Measurements from ENCODE around the gene TSSK2.

TSSK2 gene

DNA sequence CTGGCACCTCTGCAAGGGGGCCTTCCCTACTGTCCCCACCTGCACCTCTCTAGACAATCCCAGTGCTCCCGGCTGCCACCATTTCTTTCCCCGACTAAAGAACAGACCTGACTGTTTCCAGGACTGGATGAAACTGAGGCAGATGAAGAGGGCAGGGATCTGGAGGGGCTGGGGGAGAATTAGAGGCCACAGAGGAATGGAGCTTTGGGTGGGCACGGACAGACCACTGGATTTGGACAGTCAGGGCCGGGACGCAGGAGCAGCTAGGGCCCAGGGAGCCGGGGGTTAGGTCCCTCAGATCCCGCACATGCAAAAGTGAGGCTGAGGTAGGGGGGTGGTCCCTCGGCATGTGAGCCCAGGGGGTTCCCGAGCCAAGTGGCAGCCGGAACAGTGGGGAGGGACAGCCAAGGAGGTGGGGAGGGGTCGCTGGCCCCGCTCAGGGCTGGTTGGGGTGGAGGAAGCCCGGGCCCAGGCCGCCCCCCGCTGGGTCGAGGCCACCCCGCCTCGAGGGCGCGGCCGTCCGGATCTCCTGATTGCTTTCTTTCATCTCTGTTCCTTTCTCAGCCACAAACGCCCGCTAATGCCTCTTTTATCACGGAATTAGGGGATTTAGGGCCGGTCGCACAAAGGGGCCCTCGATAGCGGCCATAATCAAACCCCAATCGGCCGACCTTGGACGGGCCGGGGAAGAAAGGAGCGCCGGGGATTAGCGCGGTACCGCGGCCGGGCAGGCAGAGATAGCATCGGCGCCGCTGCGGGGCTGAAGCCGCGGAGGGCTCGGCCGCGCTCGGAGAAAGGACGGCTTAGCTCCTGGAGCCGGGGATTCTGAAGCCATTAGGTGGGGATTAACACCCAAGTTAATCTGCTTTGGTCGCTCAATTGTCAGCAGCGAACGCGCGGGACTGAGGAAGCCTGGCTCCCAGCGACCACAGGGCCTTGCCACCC, 38.2 kb downstream of the TSSK2 start:
- DNase-seq (ENCODE audit: low read depth in 2 of 2): no peak

DNA sequence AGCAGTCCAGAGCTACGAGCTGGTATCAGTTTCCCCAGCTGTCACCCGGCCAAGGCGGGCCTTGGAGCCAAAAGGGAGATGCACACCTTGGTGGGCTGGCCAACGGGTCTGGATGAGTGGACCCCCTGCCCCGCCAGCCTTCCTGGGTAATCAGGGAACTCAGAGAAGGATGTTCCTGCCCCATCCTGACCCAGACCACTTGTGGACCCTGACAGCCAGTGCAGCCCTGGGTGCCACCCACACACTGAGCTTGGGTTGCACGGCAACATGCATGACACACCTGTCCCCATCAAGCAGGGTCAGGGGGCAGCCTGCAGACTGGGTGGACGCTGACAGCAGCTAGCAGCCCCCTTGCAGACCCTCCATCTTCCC, 38.8 kb downstream of the TSSK2 start:
- no peak for DNase-seq (ENCODE audit: low read depth in 2 of 2)

DNA sequence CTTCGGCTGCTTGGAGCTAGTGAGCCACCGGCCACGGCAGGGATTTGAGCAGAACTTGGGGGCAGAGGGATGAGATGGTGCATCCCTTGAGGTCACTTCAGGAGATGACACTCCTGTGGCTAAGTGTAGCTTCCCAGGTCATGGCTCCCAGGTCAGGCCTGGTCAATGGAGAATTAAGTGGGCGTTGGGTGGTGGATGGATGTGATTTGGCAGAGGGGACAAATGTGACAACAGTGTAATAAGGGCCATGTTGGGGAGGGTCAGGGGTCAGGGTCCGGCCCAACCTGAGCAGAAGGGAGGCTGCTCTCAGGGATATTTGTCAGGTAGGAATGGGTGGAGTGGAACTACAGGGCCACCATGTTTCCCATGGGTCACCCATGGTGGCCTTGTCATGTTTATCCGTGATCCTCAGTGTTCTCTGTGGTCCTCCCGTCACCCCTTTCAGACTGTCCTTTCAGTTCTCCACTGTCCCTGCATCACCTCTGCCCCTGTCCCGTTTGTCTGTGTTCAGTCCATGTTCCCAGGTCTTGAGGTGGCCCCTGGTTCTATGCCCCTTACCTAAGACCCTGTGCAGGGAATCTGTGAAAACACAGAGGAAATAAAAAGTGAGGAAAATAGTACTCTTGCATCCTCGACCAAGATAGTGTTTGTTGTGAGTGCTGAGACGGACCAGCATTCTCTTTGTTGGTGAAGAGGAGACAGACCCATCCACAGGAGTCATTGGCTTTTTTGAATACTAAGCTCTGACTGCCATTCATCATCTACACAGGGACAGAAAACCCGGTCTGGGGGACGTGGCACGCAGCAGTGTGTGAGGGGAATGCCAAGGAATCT, 41.3 kb downstream of the TSSK2 start:
- DNase-seq (ENCODE audit: low read depth in 2 of 2): no peak

DNA sequence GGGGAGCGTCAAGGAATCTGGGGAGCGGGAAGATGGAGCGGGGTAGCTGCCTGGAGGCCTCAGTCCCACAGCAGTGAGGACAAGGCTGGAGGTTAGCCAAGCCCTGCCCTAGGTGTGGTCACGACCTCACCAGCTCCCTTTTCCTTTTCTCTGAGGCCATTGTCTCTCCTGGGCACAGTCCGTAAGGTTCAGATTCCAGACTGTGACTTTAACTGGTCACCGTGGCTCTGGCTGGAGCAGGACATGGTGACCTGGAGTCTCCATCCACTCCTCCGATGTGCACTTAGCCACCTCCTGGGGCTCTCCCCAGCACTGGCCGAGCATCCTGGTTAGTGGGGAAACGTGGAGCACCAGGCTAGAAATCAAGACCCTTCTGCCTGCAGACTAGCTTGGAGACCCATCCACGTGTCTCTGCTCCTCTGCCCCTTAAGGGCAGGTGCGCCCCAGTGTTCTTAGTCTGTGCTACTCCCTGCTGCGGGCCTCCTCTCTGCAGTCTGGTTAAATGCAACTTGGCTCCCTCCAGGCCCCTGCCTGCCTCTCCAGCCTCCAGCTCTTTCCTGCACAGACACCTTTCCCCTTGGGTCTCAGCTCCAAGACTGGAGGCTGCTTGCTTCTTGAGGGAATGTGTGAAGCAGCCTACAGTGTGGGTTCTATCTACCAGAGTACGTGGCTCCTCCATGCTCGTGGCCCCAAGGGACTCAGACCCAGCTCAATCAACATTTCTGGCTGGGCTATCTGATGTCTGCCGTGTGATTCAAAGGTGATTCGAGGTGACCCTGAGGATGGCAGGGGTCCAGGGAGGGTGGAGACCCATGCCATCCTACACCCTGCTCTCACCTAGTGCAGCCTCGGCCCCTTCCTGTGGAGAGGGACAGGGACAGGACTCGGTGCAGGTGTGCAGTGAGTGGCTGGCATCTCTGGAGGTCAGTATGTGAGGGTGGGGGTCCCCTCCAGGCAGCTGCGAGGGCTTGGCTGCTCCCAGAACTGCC, 42.2 kb downstream of the TSSK2 start:
- DNase-seq (ENCODE audit: low read depth in 2 of 2): no peak

DNA sequence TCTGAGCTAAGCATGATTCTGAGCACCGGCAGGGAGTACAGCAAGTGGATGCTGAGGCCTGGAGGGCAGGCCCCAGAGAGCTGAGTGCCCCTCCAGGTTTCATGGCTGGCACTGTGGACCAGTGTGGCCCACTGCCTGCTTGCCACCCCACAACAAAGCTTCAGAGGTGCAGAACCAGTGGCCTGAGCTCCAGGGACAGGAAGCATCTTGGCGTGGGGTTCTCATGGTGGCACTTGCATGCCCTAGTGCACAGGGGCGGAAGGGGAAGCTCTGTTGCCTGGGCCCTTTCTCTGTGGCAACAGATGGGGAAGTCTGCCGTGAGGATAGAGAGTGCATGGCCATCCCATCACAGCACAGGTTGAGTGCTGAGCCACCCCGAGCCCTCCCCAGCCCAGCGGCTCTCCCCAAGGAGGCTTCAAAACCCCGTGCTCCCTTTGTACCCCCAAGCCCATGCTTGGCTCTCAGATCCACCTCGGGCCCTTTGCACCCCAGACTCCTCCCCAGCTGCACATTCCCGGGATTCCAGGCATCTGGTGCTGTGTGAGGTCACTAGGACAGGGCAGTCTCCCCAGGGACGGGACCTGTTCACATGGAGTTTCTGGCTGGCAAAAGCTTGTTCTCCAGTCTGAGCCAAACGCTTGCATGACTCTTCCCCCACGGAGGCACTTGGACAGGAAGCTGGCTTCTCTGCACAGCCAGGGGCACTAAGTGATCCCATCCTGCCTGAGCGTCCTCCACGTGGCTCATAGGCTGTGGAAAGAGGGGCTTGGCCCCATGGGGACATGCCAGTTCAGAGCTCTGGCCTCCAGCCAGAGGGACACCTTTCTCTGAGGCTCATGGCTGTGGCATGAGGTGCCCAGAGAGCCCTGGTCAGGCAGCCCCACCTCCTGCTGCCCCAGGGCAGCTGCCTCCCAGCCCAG, 43.3 kb downstream of the TSSK2 start:
- no peak for DNase-seq (ENCODE audit: low read depth in 2 of 2)

DNA sequence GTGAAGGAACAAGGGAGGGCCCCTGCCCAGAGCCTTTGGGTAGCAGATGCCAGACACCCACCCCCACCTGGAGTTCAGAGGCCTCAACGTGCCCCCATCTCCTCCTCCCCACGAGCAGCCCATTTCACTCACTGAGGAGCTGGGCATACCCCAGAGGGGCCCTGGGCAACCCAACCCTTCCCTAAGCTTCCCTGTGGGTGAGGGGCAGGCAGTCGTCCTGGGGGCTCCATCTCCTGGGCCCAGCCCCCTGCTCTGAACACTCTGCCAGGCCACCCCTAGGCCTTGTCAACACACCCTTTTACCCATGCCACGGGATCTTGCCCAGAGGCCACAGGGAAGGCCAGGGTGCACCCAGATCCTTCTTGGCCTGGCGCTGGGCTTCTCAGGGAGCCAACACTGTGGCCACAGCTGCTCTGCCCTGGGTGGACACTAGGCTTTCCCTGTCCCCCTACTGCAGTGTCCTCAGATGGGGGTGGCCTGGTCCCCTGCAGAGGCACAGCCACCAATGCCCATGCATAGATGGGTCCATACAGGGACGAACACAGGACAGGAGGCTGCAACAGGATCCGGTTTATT, 44.0 kb downstream of the TSSK2 start:
- DNase-seq (ENCODE audit: low read depth in 2 of 2): no peak

DNA sequence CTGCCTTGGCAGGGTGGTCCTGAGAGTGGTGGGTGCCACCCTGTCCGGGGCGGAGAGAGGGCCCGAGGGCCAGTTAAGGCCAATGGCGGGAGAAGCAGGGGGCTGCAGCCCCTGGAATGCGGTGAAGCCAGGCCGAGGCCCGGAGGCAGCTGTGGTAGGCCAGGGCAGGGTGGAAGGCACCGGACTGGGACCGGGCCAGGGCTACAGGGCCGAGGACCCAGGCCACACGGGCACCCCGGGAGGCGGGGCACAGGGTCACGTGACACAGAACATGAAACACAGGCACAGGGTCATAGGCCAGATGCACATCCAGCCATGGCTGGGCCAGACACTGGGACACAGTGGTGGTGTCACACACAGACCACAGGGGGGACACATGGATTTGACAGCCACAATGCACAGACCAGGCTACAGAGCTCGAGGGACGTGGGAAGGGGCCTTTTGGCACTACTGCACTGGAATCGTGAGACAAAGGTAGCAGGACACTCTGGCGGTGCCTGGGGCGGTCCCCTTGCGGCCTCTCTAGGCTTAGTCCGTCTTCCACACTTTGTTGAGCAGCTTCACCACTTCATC, 44.6 kb downstream of the TSSK2 start:
- no peak for DNase-seq (ENCODE audit: low read depth in 2 of 2)

DNA sequence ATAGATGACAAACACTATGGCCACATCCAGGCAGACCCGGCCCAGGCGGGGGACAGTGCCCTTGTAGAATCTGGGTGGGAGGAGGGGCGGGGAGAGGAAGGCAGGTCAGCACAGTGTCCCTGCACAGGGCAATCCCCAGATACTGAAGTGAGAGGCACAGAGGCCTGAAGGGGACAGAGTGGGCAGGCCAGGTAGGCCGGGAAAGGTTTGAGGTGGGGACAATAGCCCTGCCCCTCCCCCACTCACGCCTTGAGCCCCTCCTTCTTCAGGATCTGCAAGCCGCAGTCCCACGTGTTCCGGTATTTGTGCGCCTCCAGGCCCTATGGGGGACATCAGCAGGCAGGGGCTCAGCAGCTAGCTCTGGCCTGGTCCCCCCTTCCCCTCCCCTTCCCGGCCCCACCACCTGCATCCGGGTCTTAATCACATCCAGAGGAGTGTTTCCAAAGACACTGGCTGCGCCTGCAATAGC, 45.1 kb downstream of the TSSK2 start:
- DNase-seq (ENCODE audit: low read depth in 2 of 2): no peak

DNA sequence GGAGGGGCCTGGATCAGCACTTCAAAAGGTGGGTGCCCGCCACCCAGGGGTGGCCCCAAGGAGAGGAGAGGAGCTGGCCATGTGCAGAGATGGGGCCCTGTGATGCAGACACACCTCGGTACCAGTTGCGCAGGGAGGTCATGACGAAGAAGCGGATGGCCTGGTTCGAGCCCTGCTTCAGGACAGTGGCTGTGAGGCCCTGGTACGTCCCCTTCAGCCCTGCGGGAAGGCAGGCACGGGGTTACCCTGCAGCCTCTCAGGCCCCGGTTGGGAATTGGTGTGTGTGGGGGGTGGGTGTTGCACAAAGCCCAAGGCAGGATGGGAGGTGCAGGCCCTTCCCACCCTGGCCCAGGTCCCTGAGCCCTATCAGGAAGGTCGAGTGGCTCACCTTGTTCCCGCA, 45.6 kb downstream of the TSSK2 start:
- no peak for DNase-seq (ENCODE audit: low read depth in 2 of 2)

DNA sequence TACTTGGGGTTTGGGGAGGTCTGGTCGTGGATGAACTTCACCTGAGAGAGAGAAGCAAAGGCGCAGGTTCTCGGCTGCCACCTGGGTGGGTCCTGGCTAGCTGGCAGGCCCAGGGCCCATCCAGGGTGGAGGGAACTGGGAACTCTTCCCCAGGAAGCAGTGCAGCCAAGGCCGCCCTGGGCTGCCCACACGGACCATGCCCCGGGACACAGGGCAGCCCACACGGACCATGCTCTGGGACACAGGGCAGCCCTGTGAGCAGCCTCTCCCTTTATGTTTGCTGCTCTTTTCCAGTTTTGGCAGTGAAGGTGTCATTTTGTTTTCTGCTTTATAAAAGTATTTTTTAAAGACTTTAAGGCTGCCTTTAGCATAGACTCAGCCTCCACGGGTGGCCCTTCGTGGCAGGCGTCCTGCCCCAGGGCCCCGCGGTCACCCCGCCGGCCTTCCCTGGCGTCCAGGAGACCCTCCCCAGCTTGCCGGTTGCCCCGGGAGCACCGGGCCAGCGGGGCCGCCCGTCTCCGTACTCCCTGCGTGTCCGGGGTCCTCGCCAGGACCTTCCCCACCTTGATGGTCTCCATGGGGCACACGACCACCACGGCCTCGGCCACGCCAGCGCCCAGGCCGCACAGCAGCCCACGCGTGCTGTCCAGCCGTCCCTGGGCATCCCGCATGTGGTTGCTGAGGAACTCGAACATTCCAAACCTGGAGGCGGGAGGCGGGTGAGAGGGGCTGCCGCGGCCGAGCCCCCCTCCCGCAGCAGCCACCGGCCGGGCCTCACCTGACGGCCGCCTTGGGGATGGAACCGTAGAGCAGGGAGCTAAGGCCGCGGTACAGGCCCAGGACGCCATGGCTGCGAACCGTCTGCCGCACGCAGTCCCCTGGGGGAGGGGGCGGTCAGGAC, 46.3 kb downstream of the TSSK2 start:
- no peak for DNase-seq (ENCODE audit: low read depth in 2 of 2)

DNA sequence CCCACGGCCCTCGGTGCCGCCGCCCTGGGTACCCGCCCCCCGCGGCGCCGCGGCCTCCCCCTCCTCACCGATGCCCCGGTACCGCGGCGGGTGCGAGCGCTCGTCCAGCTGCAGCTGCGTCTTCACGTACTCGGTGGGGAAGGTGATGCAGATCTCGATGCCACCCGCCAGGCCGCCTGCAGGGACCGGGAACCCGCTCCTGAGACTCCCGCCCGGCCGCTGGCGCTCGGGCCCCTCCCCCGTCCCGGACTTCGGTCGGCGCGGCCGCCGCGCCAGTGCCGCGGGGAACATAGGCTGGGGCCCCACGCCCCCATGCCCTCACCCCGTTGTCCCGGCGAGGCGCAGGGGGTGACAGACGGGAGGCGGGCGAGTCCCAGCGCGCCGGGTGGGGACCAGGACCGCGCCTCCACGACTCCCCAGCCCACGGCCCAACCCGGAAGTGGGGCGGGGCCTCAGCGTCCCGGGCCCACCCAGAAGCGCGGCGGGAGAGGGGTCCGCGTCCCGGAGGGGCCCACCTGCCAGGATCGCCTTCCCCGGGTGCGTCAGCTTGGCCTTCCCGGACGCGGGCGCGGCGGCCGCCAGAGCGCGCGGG, 47.1 kb downstream of the TSSK2 start:
- no peak for DNase-seq (ENCODE audit: low read depth in 2 of 2)

DNA sequence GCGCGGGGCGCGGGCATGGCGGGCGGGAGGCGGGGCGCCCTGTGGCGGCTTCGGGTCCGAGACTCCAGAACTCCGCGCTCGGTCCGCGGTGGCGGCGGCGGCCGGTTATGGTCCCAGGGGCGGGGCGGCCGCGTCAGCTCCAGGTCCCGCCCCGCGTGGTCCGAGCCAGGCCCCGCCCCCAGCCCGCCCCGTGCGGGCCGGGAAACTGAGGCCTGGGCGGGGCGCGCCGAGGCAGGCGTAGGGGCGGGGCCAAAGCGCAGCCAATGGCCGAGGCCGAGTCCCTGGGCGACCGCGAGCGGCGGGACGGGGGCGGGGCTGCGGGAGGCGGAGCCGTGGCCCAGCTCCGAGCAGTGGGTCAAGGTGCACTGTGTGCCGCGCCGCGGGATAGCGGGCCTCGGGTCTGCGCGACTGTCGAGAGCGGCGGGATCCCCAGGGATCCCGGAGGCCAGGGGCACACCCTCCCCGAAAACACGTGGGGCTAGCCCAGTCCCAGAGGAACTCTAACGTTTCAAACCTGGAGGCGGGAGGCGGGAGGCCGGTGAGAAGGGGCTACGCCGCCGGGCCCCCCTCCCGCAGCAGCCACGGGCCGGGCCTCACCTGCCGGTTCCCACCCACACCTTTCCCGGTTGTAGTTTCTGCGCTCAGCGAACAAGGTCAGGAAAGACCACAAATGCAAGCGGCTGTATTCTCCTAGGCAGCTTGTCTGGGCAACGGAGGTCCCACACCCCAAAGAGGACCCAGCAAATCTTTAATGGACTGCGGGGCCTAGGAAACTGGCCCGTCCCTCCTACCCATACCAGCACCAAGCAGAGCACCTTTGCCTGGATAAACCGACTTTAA, 47.8 kb downstream of the TSSK2 start, which contains the start of gene SLC25A1:
Gene SLC25A1 (minus strand): TSS at position 80 of the 840 bp plus-strand sequence. CDS start 63 bp downstream, at position 17.
- peak; percentile 73 to 74 for DNase-seq (ENCODE audit: low read depth in 2 of 2)

DNA sequence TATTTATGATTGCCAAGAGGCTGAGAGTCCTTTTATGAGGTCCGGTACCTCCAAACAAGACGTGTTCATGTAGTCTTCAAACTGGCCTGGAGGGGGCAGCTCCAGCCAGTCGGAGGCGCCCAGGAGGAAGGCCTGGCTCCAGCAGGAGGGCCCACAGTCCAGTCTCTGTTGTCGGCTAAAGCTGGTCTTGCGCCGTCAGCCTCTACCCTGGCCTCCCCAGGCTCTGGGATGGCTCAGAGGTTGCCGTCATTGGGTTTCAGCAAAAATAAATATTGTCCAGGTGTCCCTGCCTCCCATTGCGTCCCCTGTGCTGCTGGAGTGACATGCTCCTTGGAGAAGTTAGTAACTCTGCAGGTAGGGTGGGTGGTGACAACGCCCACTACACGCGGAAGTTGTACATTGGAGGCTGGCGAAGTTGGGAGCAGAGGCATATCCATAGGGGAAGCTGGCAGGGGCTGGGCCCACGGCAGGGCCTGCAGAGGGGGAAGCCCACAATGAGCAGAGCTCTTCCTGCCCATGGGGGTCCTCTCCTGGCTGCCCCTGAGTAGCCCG, 48.5 kb downstream of the TSSK2 start:
- DNase-seq (ENCODE audit: low read depth in 2 of 2): peak; percentile 39 to 52

DNA sequence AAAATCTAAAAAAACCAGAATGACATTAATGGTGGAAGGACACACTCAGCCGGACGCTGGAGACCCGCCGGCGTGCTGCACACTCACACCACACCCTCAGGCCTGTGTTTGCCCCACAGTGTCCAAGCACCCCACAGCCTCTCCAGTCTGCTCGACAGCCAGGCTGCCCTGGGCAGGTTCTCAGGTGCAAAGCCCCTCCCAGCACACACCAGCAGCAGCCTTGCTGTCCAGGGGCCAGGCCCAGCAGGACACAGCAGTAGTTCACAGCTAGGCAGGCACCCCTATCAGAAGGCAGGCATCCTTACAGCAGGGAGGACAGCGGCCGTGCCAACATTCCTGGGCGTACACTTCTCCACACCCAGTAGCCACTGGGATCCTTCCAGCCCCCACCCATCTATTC, 49.1 kb downstream of the TSSK2 start:
- DNase-seq (ENCODE audit: low read depth in 2 of 2): no peak

DNA sequence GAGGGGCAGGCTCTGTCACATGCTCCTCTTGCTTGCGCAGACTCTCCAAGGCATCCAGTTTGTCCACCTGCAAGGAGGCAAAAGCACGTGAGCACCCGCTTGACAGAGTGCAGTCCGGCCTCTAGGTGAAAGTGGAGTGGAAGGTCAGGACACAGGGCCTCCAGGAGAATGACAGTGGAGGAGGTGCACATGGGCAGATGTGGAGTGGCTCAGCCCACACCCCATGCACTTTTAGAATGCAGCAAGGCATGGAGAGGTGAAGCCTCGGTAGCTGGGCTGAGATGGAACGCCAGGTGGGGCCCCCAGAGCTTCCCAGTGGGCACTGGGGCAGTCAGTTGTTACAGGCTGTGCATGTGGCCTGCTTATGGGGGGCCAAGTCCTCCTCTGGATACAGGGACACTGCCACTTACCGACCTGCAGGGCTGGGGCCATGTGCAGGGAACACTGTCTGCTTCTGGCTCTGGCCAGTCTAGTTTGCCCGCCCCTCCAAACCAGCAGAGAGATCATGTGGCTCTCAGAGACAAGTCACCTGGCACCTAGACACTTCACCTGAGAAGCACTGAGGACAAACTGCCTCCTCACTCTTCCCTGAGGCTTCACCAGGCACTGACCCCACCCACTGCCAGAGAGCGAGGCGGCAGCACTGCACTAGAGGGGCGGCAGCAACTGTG, 49.8 kb downstream of the TSSK2 start:
- DNase-seq (ENCODE audit: low read depth in 2 of 2): no peak

DNA sequence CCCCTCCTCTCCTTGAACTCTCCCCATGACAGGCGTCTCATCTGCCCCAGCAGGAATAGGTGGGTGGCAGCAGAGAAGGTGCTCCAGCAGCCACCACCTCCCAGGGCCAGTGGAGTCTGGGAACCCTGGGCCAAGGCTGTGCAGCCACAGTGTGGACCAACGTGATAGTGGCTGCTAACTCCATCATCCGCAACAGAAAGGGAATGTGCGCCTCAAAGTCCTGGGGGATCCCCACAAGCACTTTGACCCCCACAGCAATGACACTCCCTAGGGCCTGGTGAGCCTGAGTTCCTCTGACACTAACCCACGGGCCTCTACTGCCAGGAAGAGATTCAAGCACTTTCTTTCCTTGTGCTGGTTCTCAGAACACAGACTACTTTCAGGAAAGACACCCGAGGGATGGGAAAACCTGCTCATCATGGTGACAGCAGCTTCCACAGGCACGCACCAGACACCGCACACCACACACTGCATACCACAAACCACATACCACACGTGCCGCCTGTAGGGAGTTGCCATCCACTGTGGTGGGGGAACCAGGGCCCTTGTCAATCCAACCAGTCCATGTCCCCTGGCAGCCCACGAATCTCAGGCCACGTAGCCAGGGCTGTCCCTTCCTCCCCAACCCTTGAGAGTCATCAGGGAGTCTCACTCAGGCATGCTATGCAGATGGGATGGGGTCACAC, 50.8 kb downstream of the TSSK2 start:
- DNase-seq (ENCODE audit: low read depth in 2 of 2): no peak
